ENCODE results near the gene SOX10.

SOX10 gene

GRCh38 chr22:37995460-37995859, 11.1 kb upstream of the SOX10 start:
- no peak for DNase-seq (ENCODE audit: low read depth)
- no peak for TF ChIP-seq CTCF (IDR thresholded peaks at IDR 0.05; ENCODE audit: control insufficient read depth, insufficient read depth, low read depth, low read length, missing control alignments)
- H3K4me3 ChIP-seq (ENCODE audit: control insufficient read depth, low read depth, low read length) = no peak overlapping the region

GRCh38 chr22:37994982-37995381, 10.6 kb upstream of the SOX10 start:
- no peak for TF ChIP-seq CTCF (IDR thresholded peaks at IDR 0.05; ENCODE audit: control insufficient read depth, insufficient read depth, low read depth, low read length, missing control alignments)
- no peak overlapping the region for H3K4me3 ChIP-seq (ENCODE audit: control insufficient read depth, low read depth, low read length)
- no peak for DNase-seq (ENCODE audit: low read depth)

- no peak overlapping the region for H3K4me3 ChIP-seq (ENCODE audit: control insufficient read depth, low read depth, low read length)
- DNase-seq (ENCODE audit: low read depth) = no peak
- TF ChIP-seq CTCF (IDR thresholded peaks at IDR 0.05; ENCODE audit: control insufficient read depth, insufficient read depth, low read depth, low read length, missing control alignments) = no peak
These were observed 9.7 kb upstream of the SOX10 start for GRCh38 chr22:37994049-37994448.

GRCh38 chr22:37991731-37992442, 7.5 kb upstream of the SOX10 start:
- DNase-seq (ENCODE audit: low read depth) = no peak
- no peak for TF ChIP-seq CTCF (IDR thresholded peaks at IDR 0.05; ENCODE audit: control insufficient read depth, insufficient read depth, low read depth, low read length, missing control alignments)
- no peak overlapping the region for H3K4me3 ChIP-seq (ENCODE audit: control insufficient read depth, low read depth, low read length)

GRCh38 chr22:37990862-37991261, 6.5 kb upstream of the SOX10 start:
- DNase-seq (ENCODE audit: low read depth) = no peak
- no peak overlapping the region for H3K4me3 ChIP-seq (ENCODE audit: control insufficient read depth, low read depth, low read length)
- no peak for TF ChIP-seq CTCF (IDR thresholded peaks at IDR 0.05; ENCODE audit: control insufficient read depth, insufficient read depth, low read depth, low read length, missing control alignments)

- DNase-seq (ENCODE audit: low read depth) = no peak
- TF ChIP-seq CTCF (IDR thresholded peaks at IDR 0.05; ENCODE audit: control insufficient read depth, insufficient read depth, low read depth, low read length, missing control alignments) = no peak
- no peak overlapping the region for H3K4me3 ChIP-seq (ENCODE audit: control insufficient read depth, low read depth, low read length)
These were observed 5.9 kb upstream of the SOX10 start for GRCh38 chr22:37990301-37990700.
